DLD1 (cell line): ENCODE results near the gene STXBP5.
"Not testable (repeated sequence)": the region's sequence is repeated elsewhere in the genome, so short reads cannot be mapped to it uniquely, and the experiment has no call there.

Experiments used
- in situ Hi-C: cut with HindIII; loops from 2 replicates; pipeline ENCODE4 v1.10.0; 2017; ENCODE audit warnings: low sequenced_read_pairs

Gene STXBP5

DNA sequence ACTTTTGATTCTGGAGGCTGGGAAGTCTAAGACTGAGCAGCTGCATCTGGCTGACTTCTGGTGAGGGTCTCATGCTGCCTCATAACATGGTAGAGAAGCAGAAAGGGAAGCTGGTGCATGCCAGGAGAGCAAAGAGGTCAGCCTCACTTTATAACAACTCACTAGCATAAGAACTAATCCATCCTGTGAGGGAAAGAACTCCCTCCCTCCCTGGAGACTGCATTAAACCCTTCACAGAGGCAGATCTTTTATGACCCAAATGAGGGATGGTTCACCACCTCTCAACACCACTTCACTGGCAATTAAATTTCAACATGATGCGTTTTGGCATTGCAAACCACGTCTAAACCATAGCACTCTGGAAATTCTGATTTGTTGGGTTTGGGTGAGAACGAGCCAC lies 33.9 kb downstream of the STXBP5 start:
- in situ Hi-C loops, result no loop called here

DNA sequence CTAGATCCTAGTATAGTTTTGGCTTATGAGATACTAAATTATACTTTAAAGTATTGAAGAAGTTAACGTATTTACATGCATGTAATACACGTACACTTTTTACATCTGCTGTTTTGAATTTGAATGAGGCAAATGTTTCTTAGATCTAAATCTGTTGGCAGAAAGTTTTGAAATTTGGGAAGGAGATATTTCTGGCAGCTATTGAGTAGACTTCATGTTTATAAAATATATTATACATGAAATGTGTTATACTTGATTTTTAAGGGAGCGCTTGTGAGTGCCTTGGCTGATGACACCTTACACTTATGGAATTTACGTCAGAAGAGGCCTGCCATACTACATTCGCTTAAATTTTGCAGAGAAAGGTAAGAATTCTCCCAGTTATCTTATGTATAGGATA lies 34.7 kb downstream of the STXBP5 start:
- in situ Hi-C loops, result no loop called here

GRCh38 chr6:147244832-147245231 lies 40.6 kb downstream of the STXBP5 start:
- in situ Hi-C loops, result no loop called here

- in situ Hi-C loops, result no loop called here
These were observed 41.5 kb downstream of the STXBP5 start for GRCh38 chr6:147245693-147246092.

- in situ Hi-C loops, result no loop called here
These were observed 42.8 kb downstream of the STXBP5 start for GRCh38 chr6:147246853-147247635.

- in situ Hi-C loops, result no loop called here
These were observed 44.6 kb downstream of the STXBP5 start for GRCh38 chr6:147248859-147249258.

DNA sequence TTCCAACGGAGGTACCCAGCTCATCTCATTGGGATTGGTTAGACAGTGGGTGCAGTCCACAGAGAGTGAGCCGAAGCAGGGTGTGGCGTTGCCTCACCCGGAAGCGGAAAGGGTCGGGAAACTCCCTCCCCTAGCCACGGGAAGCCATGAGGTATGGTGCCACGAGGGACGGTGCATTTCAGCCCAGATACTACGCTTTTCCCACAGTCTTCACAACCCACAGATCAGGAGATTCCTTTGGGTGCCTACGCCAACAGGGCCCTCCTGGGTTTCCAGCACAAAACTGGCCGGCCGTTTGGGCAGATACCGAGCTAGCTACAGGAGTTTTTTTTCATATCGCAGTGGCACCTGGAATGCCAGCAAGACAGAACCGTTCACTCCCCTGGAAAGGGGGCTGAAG lies 46.9 kb downstream of the STXBP5 start:
- in situ Hi-C loops, result no loop called here

DNA sequence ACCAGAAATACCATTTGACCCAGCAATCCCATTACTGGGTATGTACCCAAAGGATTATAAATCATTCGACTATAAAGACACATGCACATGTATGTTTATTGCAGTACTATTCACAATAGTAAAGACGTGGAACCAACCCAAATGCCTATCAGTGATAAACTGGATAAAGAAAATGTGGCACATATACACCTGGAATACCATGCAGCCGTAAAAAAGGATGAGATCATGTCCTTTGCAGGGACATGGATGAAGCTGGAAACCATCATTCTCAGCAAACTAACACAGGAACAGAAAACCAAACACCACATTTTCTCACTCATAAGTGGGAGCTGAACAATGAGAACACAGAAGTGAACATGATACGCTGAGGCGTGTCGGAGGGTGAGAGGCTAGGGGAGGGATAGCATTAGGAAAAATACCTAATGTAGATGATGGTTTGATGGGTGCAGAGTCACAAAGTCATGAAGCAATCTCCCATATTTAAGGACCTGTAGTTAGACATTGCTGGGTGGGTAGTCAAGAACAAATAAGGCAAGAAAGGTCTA lies 50.8 kb downstream of the STXBP5 start:
- in situ Hi-C loops, result not testable (repeated sequence)

GRCh38 chr6:147255948-147256674 lies 51.9 kb downstream of the STXBP5 start:
- in situ Hi-C loops, result no loop called here

DNA sequence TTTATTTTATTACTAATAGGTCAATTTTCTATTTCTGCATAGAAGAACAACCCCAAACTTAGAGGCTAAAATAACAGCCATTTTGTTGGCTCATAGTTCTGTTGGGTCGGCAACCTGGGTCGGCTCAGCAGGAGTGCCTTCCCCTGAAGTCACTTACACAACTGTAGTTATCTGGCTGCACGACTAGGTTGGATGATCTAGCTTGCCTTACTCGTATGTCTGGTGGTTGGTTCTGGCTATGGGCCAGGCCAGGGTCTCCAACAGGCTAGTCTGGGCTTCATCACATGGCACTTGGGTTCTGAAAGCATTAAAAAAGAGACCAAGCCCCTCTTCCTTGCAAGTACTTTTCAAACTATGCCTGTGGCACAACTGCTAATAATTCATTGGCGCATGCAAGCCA lies 53.5 kb downstream of the STXBP5 start:
- in situ Hi-C loops, result no loop called here

DNA sequence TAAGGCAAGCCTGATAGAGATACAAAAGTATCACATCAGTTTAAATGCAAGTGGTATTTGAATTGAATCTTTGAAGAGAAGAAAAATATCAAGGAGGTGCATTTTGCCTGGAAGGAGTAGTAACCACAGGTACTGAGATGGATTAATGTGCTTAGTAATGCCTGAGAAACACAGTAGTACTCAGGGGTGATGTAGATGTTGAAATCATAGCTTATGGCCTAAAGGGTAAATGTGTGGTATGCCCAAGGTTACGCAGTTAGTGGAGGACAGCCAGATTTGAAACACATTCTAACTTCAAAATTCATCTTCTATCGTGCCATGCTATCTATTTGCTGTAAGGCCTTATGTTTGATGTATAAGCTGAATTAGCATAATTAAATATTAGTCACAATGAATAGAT lies 55.9 kb downstream of the STXBP5 start:
- in situ Hi-C loops, result no loop called here

DNA sequence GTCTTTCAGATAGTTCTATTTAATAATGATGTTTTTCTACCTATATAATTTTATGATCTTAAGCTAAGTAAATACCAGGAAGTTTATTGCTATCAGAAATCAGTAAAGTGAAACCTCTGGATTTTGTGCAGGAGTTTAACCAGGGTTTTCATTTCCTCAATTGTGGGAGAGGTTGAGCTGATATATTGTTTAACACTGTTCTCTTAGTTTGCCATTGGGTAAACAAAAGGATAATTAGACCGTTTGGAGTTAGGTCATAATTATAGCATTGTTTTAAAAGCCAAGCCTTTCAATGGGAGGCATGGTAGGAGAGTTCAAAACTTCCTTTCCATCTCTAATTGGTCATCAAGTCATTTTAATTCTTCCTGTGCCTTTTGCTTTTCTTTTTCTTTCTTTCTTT lies 58.7 kb downstream of the STXBP5 start:
- in situ Hi-C loops, result no loop called here

- in situ Hi-C loops, result no loop called here
These were observed 62.6 kb downstream of the STXBP5 start for GRCh38 chr6:147266821-147267220.

- in situ Hi-C loops, result no loop called here
These were observed 63.4 kb downstream of the STXBP5 start for GRCh38 chr6:147267658-147268057.

DNA sequence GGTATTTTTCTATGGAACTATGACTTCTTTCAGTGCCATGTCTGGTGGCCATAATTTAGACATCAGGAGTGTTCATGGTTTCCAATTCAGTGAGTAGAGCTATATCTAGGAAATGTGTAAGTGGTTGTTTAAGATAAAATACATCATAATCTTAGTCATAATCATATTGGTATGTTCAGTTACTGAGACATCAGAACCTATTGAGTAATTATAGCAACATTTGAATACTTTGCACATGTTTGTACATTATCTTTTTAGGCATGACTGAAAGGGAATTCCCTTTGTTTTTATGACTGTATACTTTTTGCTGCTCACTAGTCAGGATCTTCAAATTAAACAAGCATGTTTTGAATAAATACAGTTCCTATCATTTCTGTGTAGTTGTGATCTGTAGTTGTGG lies 64.0 kb downstream of the STXBP5 start:
- in situ Hi-C loops, result no loop called here

- in situ Hi-C loops, result no loop called here
These were observed 69.8 kb downstream of the STXBP5 start for GRCh38 chr6:147274012-147274411.

DNA sequence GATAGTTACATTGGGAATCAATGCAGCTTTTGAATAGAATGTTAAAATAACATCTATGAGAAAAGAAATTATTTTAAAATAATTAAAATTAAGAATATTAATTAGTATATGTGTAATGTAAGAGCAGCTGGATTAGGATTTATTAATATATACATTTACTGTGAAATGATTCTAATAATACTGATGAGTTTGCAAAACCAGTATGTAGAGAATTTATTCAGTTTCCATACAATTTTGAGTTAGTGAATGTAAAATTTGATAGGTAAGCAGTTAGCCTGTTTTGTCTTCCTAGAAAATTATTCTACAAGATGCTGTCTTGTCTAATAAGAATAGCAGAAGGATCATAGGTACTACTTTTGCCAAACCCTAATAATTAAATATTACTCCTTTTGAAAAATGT lies 70.6 kb downstream of the STXBP5 start:
- in situ Hi-C loops, result no loop called here

DNA sequence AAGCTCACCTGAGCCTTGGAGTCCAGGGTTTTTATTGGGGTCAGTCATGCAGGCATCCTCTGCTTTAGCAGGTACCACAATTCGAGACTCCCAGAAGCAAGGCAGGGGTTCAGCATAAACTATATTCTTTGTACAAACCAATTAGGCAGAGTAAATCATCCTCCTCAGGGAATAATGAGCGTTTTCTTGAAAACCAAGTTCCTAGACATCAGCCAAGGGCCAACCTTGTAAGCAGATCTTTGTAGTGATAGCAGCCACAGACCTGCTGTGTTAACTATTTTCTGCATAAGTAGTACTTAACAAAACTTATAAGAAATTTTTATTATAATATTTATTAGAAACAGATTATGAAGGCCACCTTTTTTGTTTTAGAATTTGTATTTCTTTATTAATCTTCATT lies 74.7 kb downstream of the STXBP5 start:
- in situ Hi-C loops, result no loop called here

GRCh38 chr6:147279427-147279826 lies 75.2 kb downstream of the STXBP5 start:
- in situ Hi-C loops, result no loop called here

GRCh38 chr6:147281895-147282565 lies 77.8 kb downstream of the STXBP5 start:
- in situ Hi-C loops, result no loop called here

GRCh38 chr6:147282566-147282959 lies 78.3 kb downstream of the STXBP5 start:
- in situ Hi-C loops, result no loop called here

GRCh38 chr6:147283460-147283859 lies 79.2 kb downstream of the STXBP5 start:
- in situ Hi-C loops, result no loop called here
